NOMO-1 (cell line): Measurements from ENCODE around the gene EPN2.
"Not testable (repeated sequence)": the region's sequence is repeated elsewhere in the genome, so short reads cannot be mapped to it uniquely, and the experiment has no call there.

Experiments
- DNase-seq, 2 experiments: peaks; one replicate each; lab custom pipeline; 2025; ENCODE audit not compliant: unreplicated experiment in 2 of 2; lab: John Stamatoyannopoulos, UW

EPN2 gene

GRCh38 chr17:19237139-19237388, at the start of gene EPN2:
Gene EPN2, plus strand, starts transcription at chr17:19237366. Its CDS starts 45,754 bp downstream, at chr17:19283120.
- not testable (repeated sequence) for DNase-seq

GRCh38 chr17:19187883-19188869, 49.0 kb upstream of the EPN2 start:
- not testable (repeated sequence) for DNase-seq

- not testable (repeated sequence) for DNase-seq
Measured at GRCh38 chr17:19188870-19189708, 48.1 kb upstream of the EPN2 start.

GRCh38 chr17:19189781-19190405, 47.3 kb upstream of the EPN2 start:
- not testable (repeated sequence) for DNase-seq

- DNase-seq = not testable (repeated sequence)
Measured at GRCh38 chr17:19196382-19197204, 40.6 kb upstream of the EPN2 start.

GRCh38 chr17:19202448-19202847, 34.7 kb upstream of the EPN2 start:
- not testable (repeated sequence) for DNase-seq

GRCh38 chr17:19203429-19203828, 33.7 kb upstream of the EPN2 start:
- DNase-seq = not testable (repeated sequence)

- DNase-seq = not testable (repeated sequence)
Measured at GRCh38 chr17:19215074-19215860, 21.9 kb upstream of the EPN2 start.

- DNase-seq = not testable (repeated sequence)
Measured at GRCh38 chr17:19216148-19216926, 20.8 kb upstream of the EPN2 start.

- not testable (repeated sequence) for DNase-seq
Measured at GRCh38 chr17:19218914-19219313, 18.3 kb upstream of the EPN2 start.

GRCh38 chr17:19219384-19219783, 17.8 kb upstream of the EPN2 start:
- DNase-seq = not testable (repeated sequence)

- not testable (repeated sequence) for DNase-seq
Measured at GRCh38 chr17:19220195-19220594, 17.0 kb upstream of the EPN2 start.

- not testable (repeated sequence) for DNase-seq
Measured at GRCh38 chr17:19226610-19227588, 10.3 kb upstream of the EPN2 start.

- not testable (repeated sequence) for DNase-seq
Measured at GRCh38 chr17:19234676-19235075, 2.5 kb upstream of the EPN2 start.

GRCh38 chr17:19236351-19237138, 621 bp upstream of the EPN2 start:
- DNase-seq = not testable (repeated sequence)

- no peak for DNase-seq
Measured at GRCh38 chr17:19237389-19238166, 412 bp downstream of the EPN2 start.
